ENCODE measurements around the gene DLST. TPM values are rescaled to one million over a fixed set of nuclear protein-coding genes. Genes with fewer than 3 reads are reported as not detected.
A peak's percentile ranks its signal among the peaks of the same experiment; 100 is the strongest.

Gene DLST
- total RNA-seq, 2 donors from 2014 or later: 68.6 to 91.6 TPM

DNA sequence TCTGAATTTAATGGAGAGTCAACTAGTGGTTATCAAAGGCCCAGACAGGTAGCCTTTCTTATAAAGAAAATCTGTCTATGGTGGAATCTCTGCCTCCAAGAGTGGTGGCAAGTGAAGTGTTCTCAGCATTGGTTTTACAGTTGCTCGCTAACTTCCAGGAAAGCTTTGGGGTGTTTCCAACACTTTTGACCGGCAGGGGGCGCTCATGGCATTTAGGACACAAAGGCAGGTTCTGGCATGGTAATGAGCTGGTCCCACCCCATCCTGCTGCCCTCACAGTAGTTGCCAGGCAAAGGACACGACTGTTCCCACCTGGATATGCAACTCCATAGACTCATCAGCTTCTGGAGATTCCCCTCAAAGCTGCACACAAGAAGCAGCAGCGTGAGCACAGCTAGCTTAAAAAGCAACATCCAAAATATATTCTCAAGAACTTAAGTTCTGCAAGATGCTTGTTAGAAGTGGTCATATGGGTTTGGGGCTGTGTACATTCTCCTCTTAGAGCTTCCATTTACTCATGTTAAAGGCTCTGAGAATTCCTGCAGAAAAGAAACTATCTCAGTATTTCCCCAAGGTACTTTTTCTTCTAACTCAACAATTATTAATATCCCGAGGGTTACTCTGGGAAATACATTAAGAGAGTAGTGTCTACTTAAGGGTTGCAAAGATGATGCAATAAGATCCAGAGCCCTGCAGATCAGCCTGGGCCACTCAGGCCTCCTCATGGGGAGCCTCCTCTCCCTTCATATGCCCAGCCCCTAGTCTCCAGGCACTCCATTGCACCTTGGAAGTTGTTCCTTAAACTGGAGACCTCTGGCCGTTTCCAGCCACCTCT is 20.6 kb upstream of the DLST start:
- Histone ChIP-seq H3K27ac (no peak overlapping the region), H3K27me3 (replicated peaks; ENCODE audit: insufficient read depth) (no peaks in the 10 kb centered on the region), H3K4me3 (no peak overlapping the region), H3K4me1 (ENCODE audit: control insufficient read depth in 1 of 2, low read depth in 2 of 2) (peaks cover 0 to 9% of the 10 kb centered on the region in 2 donors), H3K9me3 (no peaks in the 10 kb centered on the region), H3K36me3 (no peaks in the 10 kb centered on the region)
- ATAC-seq (ENCODE audit: insufficient number of reproducible peaks, low FRiP score, low read depth) (peak; percentile 10), DNase-seq (ENCODE audit: low spot score) (peak; percentile 77)
- TF ChIP-seq, protein P1, sequence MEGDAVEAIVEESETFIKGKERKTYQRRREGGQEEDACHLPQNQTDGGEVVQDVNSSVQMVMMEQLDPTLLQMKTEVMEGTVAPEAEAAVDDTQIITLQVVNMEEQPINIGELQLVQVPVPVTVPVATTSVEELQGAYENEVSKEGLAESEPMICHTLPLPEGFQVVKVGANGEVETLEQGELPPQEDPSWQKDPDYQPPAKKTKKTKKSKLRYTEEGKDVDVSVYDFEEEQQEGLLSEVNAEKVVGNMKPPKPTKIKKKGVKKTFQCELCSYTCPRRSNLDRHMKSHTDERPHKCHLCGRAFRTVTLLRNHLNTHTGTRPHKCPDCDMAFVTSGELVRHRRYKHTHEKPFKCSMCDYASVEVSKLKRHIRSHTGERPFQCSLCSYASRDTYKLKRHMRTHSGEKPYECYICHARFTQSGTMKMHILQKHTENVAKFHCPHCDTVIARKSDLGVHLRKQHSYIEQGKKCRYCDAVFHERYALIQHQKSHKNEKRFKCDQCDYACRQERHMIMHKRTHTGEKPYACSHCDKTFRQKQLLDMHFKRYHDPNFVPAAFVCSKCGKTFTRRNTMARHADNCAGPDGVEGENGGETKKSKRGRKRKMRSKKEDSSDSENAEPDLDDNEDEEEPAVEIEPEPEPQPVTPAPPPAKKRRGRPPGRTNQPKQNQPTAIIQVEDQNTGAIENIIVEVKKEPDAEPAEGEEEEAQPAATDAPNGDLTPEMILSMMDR (IDR thresholded peaks at IDR 0.05): peak; percentile 89

DNA sequence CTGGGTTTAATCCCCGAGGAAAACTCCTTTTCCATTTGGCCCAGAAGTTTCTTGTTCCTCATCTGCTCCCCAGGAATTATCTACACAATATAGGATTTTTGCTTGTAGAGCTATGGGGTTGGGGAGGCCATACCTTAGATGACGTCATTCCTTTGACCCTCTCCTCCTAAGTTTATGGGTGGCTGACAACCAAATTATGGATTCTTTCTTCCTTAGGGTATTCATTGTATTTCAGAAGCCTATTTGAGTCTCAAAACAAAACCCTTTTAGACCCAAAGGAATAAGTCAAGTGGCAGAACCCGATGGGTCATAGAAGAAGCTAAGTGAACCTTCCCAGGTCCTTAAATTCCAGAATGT is 20.0 kb upstream of the DLST start:
- TF ChIP-seq, protein P1 (IDR thresholded peaks at IDR 0.05): no peak
- H3K27me3 ChIP-seq (replicated peaks; ENCODE audit: insufficient read depth): no peaks in the 10 kb centered on the region

DNA sequence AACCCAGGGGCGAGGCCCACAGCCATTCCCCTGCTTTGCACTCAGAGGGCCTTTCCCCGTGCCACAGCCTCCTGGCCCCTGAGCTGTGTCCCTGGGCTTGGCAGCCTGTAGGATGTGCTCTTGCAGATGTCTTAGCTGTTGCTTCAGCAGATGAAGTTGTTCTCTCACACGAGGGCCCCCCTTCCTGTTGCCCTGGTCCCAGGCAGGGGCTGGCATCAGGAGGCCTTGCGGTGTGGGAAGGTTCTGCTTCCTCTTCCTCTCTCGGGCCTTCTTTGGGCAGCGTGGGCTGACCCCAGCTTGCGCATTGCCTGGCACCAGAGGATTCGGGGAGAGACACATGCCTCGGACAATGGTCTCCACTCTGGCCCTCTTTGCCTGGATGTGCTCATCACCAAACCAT is 18.4 kb upstream of the DLST start:
- DNase-seq (ENCODE audit: low spot score): no peak
- Histone ChIP-seq H3K27ac (no peak overlapping the region), H3K4me3 (no peak overlapping the region), H3K36me3 (no peaks in the 10 kb centered on the region), H3K27me3 (replicated peaks; ENCODE audit: insufficient read depth) (no peaks in the 10 kb centered on the region), H3K9me3 (no peaks in the 10 kb centered on the region), H3K4me1 (ENCODE audit: control insufficient read depth in 1 of 2, low read depth in 2 of 2) (peaks cover 0 to 17% of the 10 kb centered on the region in 2 donors)
- TF ChIP-seq, protein P1 (IDR thresholded peaks at IDR 0.05): no peak
- ATAC-seq (ENCODE audit: insufficient number of reproducible peaks, low FRiP score, low read depth): no peak

More for the DNA sequence above, 20.0 kb upstream of the DLST start:
- Histone ChIP-seq H3K27ac (no peak overlapping the region), H3K36me3 (no peaks in the 10 kb centered on the region), H3K4me1 (ENCODE audit: control insufficient read depth in 1 of 2, low read depth in 2 of 2) (peaks cover 0 to 9% of the 10 kb centered on the region in 2 donors), H3K4me3 (no peak overlapping the region), H3K9me3 (no peaks in the 10 kb centered on the region)
- no peak for ATAC-seq (ENCODE audit: insufficient number of reproducible peaks, low FRiP score, low read depth)
- no peak for DNase-seq (ENCODE audit: low spot score)

DNA sequence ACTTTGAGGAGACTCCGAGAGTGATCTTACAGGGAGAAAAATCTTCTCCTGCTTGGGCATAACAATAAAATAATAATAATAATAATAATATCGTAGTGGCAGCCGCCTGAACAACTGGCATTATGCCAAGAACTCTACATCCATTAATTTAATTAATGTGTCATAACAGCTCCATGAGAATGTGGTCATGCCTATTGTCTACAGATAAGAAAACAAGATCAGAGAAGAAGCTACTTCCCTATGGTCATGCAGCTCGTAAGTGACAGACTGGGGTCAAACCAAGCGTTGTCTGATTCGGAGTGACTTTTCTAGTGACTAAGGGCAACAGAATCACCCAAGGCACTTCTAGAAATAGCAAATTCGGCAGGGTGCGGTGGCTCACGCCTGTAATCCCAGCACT is 17.5 kb upstream of the DLST start:
- TF ChIP-seq, protein P1 (IDR thresholded peaks at IDR 0.05): no peak
- no peak for ATAC-seq (ENCODE audit: insufficient number of reproducible peaks, low FRiP score, low read depth)

DNA sequence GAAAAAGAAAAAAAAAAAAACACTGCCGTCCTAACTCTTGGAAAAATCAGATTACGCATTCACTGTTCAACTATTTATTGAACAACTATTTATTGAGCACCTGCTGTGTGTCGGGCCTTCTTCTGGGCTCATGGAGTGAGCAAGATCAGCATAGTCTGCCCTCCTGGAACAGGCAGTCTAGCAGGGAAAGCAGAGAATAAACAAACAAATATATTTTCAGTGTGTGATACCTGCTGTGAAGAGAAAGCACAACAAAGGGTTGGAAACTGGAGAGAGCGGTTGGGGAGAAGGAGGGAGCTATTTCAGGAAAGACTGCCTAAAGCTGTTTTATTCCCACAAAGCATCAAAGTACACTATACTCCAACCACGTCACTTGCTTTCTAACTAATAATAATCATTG is 16.6 kb upstream of the DLST start:
- TF ChIP-seq, protein P1 (IDR thresholded peaks at IDR 0.05): no peak
- no peak for ATAC-seq (ENCODE audit: insufficient number of reproducible peaks, low FRiP score, low read depth)
- no peaks in the 10 kb centered on the region for H3K9me3 ChIP-seq
- H3K27me3 ChIP-seq (replicated peaks; ENCODE audit: insufficient read depth): no peaks in the 10 kb centered on the region
- H3K27ac ChIP-seq: no peak overlapping the region
- no peaks in the 10 kb centered on the region for H3K36me3 ChIP-seq
- no peak overlapping the region for H3K4me3 ChIP-seq
- peaks cover 0 to 21% of the 10 kb centered on the region in 2 donors for H3K4me1 ChIP-seq (ENCODE audit: control insufficient read depth in 1 of 2, low read depth in 2 of 2)
- DNase-seq (ENCODE audit: low spot score): no peak

More for the DNA sequence above, 17.5 kb upstream of the DLST start:
- no peaks in the 10 kb centered on the region for H3K36me3 ChIP-seq
- H3K27ac ChIP-seq: no peak overlapping the region
- DNase-seq (ENCODE audit: low spot score): no peak
- no peak overlapping the region for H3K4me3 ChIP-seq
- no peaks in the 10 kb centered on the region for H3K9me3 ChIP-seq
- H3K4me1 ChIP-seq (ENCODE audit: control insufficient read depth in 1 of 2, low read depth in 2 of 2): peaks cover 0 to 19% of the 10 kb centered on the region in 2 donors
- no peaks in the 10 kb centered on the region for H3K27me3 ChIP-seq (replicated peaks; ENCODE audit: insufficient read depth)
